Liver (tissue), 3 donors: Measurements from ENCODE around the gene WDR77.

Experiments used
- ATF3 ChIP-seq: IDR thresholded peaks from 2 replicates; pipeline ENCODE4 v1.6.1; 2016; ENCODE audit warnings: antibody characterized with exemption
- CTCF ChIP-seq: fragments of 150-350 bp; IDR thresholded peaks from 2 replicates; pipeline ENCODE4 v1.5.1; 2017; ENCODE audit warnings: improper control_type of control experiment, low read depth, low read length; ENCODE audit not compliant: missing input control
- FOXA1 ChIP-seq: IDR thresholded peaks from 2 replicates; pipeline ENCODE4 v1.6.1; 2016; ENCODE audit warnings: antibody characterized with exemption
- GABPA ChIP-seq, 2 donors: IDR thresholded peaks in 1 of 2; conservative IDR thresholded peaks in 1 of 2; 2 replicates each; pipeline ENCODE4 v1.6.1; 2016; ENCODE audit warnings: antibody characterized with exemption in 2 of 2, mild to moderate bottlenecking in 1 of 2, moderate library complexity in 1 of 2
- MAX ChIP-seq: IDR thresholded peaks from 2 replicates; pipeline ENCODE4 v1.6.1; 2016; ENCODE audit warnings: antibody characterized with exemption
- RAD21 ChIP-seq, 2 donors: IDR thresholded peaks; 2 replicates each; pipeline ENCODE4 v1.6.1; 2016; ENCODE audit warnings: antibody characterized with exemption in 2 of 2, mild to moderate bottlenecking in 2 of 2
- REST ChIP-seq: IDR thresholded peaks from 2 replicates; pipeline ENCODE4 v1.6.1; 2016; ENCODE audit warnings: antibody characterized with exemption, mild to moderate bottlenecking
- RXRA ChIP-seq, 2 donors: IDR thresholded peaks; 2 replicates each; pipeline ENCODE4 v1.6.1; 2017 to 2018; ENCODE audit warnings: antibody characterized with exemption in 2 of 2, mild to moderate bottlenecking in 1 of 2
- SP1 ChIP-seq: IDR thresholded peaks from 2 replicates; pipeline ENCODE4 v1.6.1; 2018; ENCODE audit warnings: antibody characterized with exemption, mild to moderate bottlenecking
- TAF1 ChIP-seq: conservative IDR thresholded peaks from 2 replicates; pipeline ENCODE4 v1.6.1; 2016; ENCODE audit warnings: antibody characterized with exemption, mild to moderate bottlenecking
- donor health status: healthy.
- donor health status: healthy.

- TF ChIP-seq CTCF (no peak), REST (no peak), TAF1 (no peak), RXRA (IDR thresholded peaks at IDR 0.05) (no peak), GABPA (IDR thresholded peaks at IDR 0.05 in 1 of 2, conservative IDR thresholded peaks at IDR 0.05 in 1 of 2) (no peak), MAX (no peak), RAD21 (IDR thresholded peaks at IDR 0.05) (no peak), FOXA1 (no peak), ATF3 (no peak), SP1 (no peak)
These were observed 13.4 kb upstream of the WDR77 start for GRCh38 chr1:111462370-111463028.
